ENCODE measurements around the gene ACSM2B. TPM values are rescaled to one million over a fixed set of nuclear protein-coding genes. Genes with fewer than 3 reads are reported as not detected.
"Not testable (repeated sequence)": the region's sequence is repeated elsewhere in the genome, so short reads cannot be mapped to it uniquely, and the experiment has no call there.

ACSM2B gene
- total RNA-seq, 6 experiments from 2014 or later, result 192 to 603 (median 408) TPM

DNA sequence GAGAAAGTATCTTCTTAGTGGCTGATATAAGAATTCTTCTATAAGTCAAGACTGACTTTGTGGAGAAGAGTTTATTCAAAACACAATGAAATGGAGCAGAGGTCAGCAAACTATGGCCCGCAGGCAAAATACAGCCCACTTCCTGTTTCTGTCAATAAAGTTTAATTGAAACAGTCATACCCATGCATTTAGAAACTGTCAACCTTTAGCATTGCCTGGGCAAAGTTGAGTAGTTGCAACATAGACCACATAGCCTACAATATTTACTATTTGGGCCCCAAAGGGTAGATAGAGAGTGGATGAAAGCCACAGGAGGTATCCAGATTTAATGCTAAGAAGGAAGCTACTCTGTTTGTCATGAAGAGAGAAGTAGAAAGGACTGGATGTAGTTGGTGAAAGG is 38.0 kb downstream of the ACSM2B start:
- Histone ChIP-seq H3K9me3 (no peaks in the 10 kb centered on the region), H3K4me1 (no peaks in the 10 kb centered on the region), H3K27ac (no peak overlapping the region), H3K36me3 (peaks cover 0 to 59% (median 24%) of the 10 kb centered on the region in 4 donors), H3K4me3 (no peak overlapping the region), H3K27me3 (no peaks in the 10 kb centered on the region)
- no peak for DNase-seq
- no peak for TF ChIP-seq POLR2A (IDR thresholded peaks at IDR 0.05)
- TF ChIP-seq, protein P1, sequence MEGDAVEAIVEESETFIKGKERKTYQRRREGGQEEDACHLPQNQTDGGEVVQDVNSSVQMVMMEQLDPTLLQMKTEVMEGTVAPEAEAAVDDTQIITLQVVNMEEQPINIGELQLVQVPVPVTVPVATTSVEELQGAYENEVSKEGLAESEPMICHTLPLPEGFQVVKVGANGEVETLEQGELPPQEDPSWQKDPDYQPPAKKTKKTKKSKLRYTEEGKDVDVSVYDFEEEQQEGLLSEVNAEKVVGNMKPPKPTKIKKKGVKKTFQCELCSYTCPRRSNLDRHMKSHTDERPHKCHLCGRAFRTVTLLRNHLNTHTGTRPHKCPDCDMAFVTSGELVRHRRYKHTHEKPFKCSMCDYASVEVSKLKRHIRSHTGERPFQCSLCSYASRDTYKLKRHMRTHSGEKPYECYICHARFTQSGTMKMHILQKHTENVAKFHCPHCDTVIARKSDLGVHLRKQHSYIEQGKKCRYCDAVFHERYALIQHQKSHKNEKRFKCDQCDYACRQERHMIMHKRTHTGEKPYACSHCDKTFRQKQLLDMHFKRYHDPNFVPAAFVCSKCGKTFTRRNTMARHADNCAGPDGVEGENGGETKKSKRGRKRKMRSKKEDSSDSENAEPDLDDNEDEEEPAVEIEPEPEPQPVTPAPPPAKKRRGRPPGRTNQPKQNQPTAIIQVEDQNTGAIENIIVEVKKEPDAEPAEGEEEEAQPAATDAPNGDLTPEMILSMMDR (IDR thresholded peaks at IDR 0.05), result no peak
- no peak for ATAC-seq
- 0% methylated on average over 1 of the region's 1 CpG for WGBS (ENCODE audit: insufficient coverage, low coverage, low lambda C conversion rate, missing lambda C conversion rate)
- intact Hi-C loops (cut with DNase I), result no loop called here

GRCh38 chr16:20536669-20537068 is 39.5 kb downstream of the ACSM2B start:
- H3K9me3 ChIP-seq; H3K27ac ChIP-seq; DNase-seq; ATAC-seq; H3K4me1 ChIP-seq; intact Hi-C loops (cut with DNase I); H3K4me3 ChIP-seq; H3K27me3 ChIP-seq: not testable (repeated sequence)
- H3K36me3 ChIP-seq, result peaks cover 0 to 48% (median 19%) of the 10 kb centered on the region in 4 donors
- WGBS (ENCODE audit: insufficient coverage, low coverage, low lambda C conversion rate, missing lambda C conversion rate), result 43% methylated on average over 1 of the region's 1 CpG

- intact Hi-C loops (cut with DNase I), result not testable (repeated sequence)
- H3K36me3 ChIP-seq, result peaks cover 0 to 19% (median 10%) of the 10 kb centered on the region in 4 donors
Observed at GRCh38 chr16:20532284-20532792, 43.8 kb downstream of the ACSM2B start.

GRCh38 chr16:20531795-20532194 is 44.4 kb downstream of the ACSM2B start:
- ATAC-seq, result peak; percentile 47 to 68 (median 52)
- not testable (repeated sequence) for H3K9me3 ChIP-seq

More at GRCh38 chr16:20532284-20532792, 43.8 kb downstream of the ACSM2B start:
- not testable (repeated sequence) for H3K4me1 ChIP-seq, H3K27me3 ChIP-seq, H3K9me3 ChIP-seq, H3K27ac ChIP-seq, DNase-seq, H3K4me3 ChIP-seq
- ATAC-seq, result peak in 1 of 4 donors; percentile 1
- WGBS (ENCODE audit: insufficient coverage, low coverage, low lambda C conversion rate, missing lambda C conversion rate), result no CpG with 5 or more reads among the region's 3 CpGs

DNA sequence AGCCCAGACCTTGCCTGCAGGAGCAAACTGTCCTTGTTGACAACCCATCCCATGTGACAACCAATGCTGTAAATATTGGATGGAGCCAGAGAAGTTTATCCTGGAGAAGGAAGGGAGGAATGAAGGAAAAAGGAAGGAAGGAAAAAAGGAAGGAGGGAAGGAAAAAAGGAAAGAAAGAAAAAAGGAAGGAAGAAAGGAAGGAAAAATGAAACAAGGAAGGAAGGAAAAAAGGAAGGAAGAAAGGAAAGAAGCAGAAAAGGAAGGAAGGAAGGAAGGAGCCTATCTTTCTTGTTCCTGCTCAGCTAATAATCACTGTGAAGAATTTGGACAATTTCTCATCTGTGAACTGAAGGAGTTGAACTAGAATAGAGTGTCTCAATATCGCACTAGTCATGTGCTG is 56.1 kb downstream of the ACSM2B start:
- no peak overlapping the region for H3K27ac ChIP-seq
- TF ChIP-seq, protein P1 (IDR thresholded peaks at IDR 0.05), result no peak
- no peak for TF ChIP-seq POLR2A (IDR thresholded peaks at IDR 0.05)
- H3K4me3 ChIP-seq, result no peak overlapping the region
- ATAC-seq (no peak), DNase-seq (no peak)
- intact Hi-C loops (cut with DNase I), result no loop called here
- no peaks in the 10 kb centered on the region for H3K9me3 ChIP-seq
- no peaks in the 10 kb centered on the region for H3K4me1 ChIP-seq
- WGBS (ENCODE audit: insufficient coverage, low coverage, low lambda C conversion rate, missing lambda C conversion rate), result 50% methylated on average over 1 of the region's 1 CpG
- H3K27me3 ChIP-seq, result no peaks in the 10 kb centered on the region
- no peaks in the 10 kb centered on the region for H3K36me3 ChIP-seq

More at GRCh38 chr16:20531795-20532194, 44.4 kb downstream of the ACSM2B start:
- peaks cover 0 to 14% (median 7%) of the 10 kb centered on the region in 4 donors for H3K36me3 ChIP-seq
- H3K4me3 ChIP-seq; H3K4me1 ChIP-seq; DNase-seq; H3K27ac ChIP-seq; intact Hi-C loops (cut with DNase I); H3K27me3 ChIP-seq: not testable (repeated sequence)
- WGBS (ENCODE audit: insufficient coverage, low coverage, low lambda C conversion rate, missing lambda C conversion rate), result no CpG with 5 or more reads among the region's 13 CpGs

GRCh38 chr16:20519231-20519630 is 56.9 kb downstream of the ACSM2B start:
- Histone ChIP-seq H3K9me3 (no peaks in the 10 kb centered on the region), H3K4me3 (no peak overlapping the region), H3K27ac (no peak overlapping the region), H3K27me3 (no peaks in the 10 kb centered on the region), H3K36me3 (no peaks in the 10 kb centered on the region), H3K4me1 (no peaks in the 10 kb centered on the region)
- ATAC-seq, result no peak
- no peak for DNase-seq
- TF ChIP-seq, protein P1 (IDR thresholded peaks at IDR 0.05), result no peak
- no peak for TF ChIP-seq POLR2A (IDR thresholded peaks at IDR 0.05)
- intact Hi-C loops (cut with DNase I), result no loop called here
- 50% methylated on average over 3 of the region's 3 CpGs for WGBS (ENCODE audit: insufficient coverage, low coverage, low lambda C conversion rate, missing lambda C conversion rate)

Data from right lobe of liver (tissue), 6 donors.